WTC11 (cell line): Measurements from ENCODE around the gene OTP. TPM values are rescaled to one million over a fixed set of nuclear protein-coding genes. Genes with fewer than 3 reads are reported as not detected.

ENCODE experiments used
- ATAC-seq: fragments of 200-7000 bp; cut with Tn5 transposase; 2 replicates; pipeline ENCODE4 v1.10.0; 2021; ENCODE audit warnings: mild to moderate bottlenecking, moderate library complexity
- CTCF ChIA-PET: fragments of 300-600 bp; sonication (Branson Sonifier 250); formaldehyde crosslinking; loops from one replicate; lab custom pipeline; 2021; ENCODE audit warnings: antibody characterized with exemption; lab: Charles Lee
- POLR2A ChIA-PET: fragments of 350-600 bp; sonication (Branson Sonifier 250); formaldehyde crosslinking; loops from one replicate; lab custom pipeline; 2021; ENCODE audit warnings: antibody characterized with exemption; lab: Charles Lee
- DNase-seq: peaks from one replicate; pipeline ENCODE4 v3.0.0; 2021; ENCODE audit warnings: low spot score
- H3K27ac Mint-ChIP-seq: 2 replicates; pipeline ENCODE4 v1.8.0; 2021; ENCODE audit warnings: mixed read lengths
- H3K27me3 Mint-ChIP-seq: 2 replicates; pipeline ENCODE4 v1.8.0; 2021; ENCODE audit warnings: low read depth, mild to moderate bottlenecking, moderate library complexity, mixed read lengths
- H3K36me3 Mint-ChIP-seq: 2 replicates; pipeline ENCODE4 v1.8.0; 2021; ENCODE audit warnings: mixed read lengths
- H3K4me1 Mint-ChIP-seq: 2 replicates; pipeline ENCODE4 v1.8.0; 2022; ENCODE audit warnings: mixed read lengths
- H3K4me3 Mint-ChIP-seq: 2 replicates; pipeline ENCODE4 v1.8.0; 2021; ENCODE audit warnings: mild to moderate bottlenecking, moderate library complexity, mixed read lengths
- H3K9me3 Mint-ChIP-seq: 2 replicates; pipeline ENCODE4 v1.8.0; 2021; ENCODE audit warnings: mixed read lengths
- CBFB ChIP-seq: sonication (generic); formaldehyde crosslinking; IDR thresholded peaks from 2 replicates; pipeline ENCODE4 v1.8.1; 2022; ENCODE audit warnings: mild to moderate bottlenecking, low read depth, missing genetic modification reagents
- ETV6 ChIP-seq: sonication (generic); formaldehyde crosslinking; IDR thresholded peaks from 2 replicates; pipeline ENCODE4 v1.8.1; 2022; ENCODE audit warnings: mild to moderate bottlenecking, missing genetic modification reagents
- FOXJ3 ChIP-seq: sonication (generic); formaldehyde crosslinking; IDR thresholded peaks from 2 replicates; pipeline ENCODE4 v1.9.0; 2021; ENCODE audit warnings: missing genetic modification reagents, mild to moderate bottlenecking, borderline replicate concordance
- FOXK1 ChIP-seq: sonication (generic); formaldehyde crosslinking; IDR thresholded peaks from 2 replicates; pipeline ENCODE4 v1.8.0; 2022; ENCODE audit warnings: mild to moderate bottlenecking, moderate library complexity, missing genetic modification reagents
- GABPB1 ChIP-seq: sonication (generic); formaldehyde crosslinking; IDR thresholded peaks from 2 replicates; pipeline ENCODE4 v1.8.1; 2023; ENCODE audit warnings: mild to moderate bottlenecking, missing genetic modification reagents
- JAZF1 ChIP-seq: fragments of 250-450 bp; sonication (Bioruptor Pico); IDR thresholded peaks from 2 replicates; pipeline ENCODE4 v1.9.0; 2021; ENCODE audit warnings: moderate library complexity, mild to moderate bottlenecking, inconsistent platforms
- KAT7 ChIP-seq: sonication (generic); formaldehyde crosslinking; IDR thresholded peaks from 2 replicates; pipeline ENCODE4 v1.8.1; 2023; ENCODE audit warnings: missing genetic modification reagents, mild to moderate bottlenecking, borderline replicate concordance
- MXD4 ChIP-seq: fragments of 250-450 bp; sonication (Bioruptor Pico); IDR thresholded peaks from 2 replicates; pipeline ENCODE4 v1.8.0; 2021; ENCODE audit warnings: mild to moderate bottlenecking, moderate library complexity, borderline replicate concordance
- NFATC4 ChIP-seq: fragments of 250-450 bp; sonication (Bioruptor Pico); IDR thresholded peaks from 2 replicates; pipeline ENCODE4 v1.9.0; 2021; ENCODE audit warnings: mild to moderate bottlenecking
- NFYB ChIP-seq: sonication (generic); formaldehyde crosslinking; conservative IDR thresholded peaks from 2 replicates; pipeline ENCODE4 v1.8.0; 2022; ENCODE audit warnings: low read depth, missing genetic modification reagents
- NR2C2 ChIP-seq: sonication (generic); formaldehyde crosslinking; IDR thresholded peaks from 2 replicates; pipeline ENCODE4 v1.8.0; 2022; ENCODE audit warnings: mild to moderate bottlenecking, missing genetic modification reagents
- SP1 ChIP-seq: sonication (generic); formaldehyde crosslinking; conservative IDR thresholded peaks from 2 replicates; pipeline ENCODE4 v1.8.1; 2022; ENCODE audit warnings: missing genetic modification reagents
- total RNA-seq: library from RNA; stranded (reverse); gene quantifications from 3 replicates; pipeline ENCODE4 v1.2.3, GENCODE V29; 2021
- TF ChIP-seq, protein P1 (sequence below): sonication (generic); formaldehyde crosslinking; IDR thresholded peaks from 2 replicates; pipeline ENCODE4 v1.8.1; 2022; ENCODE audit warnings: low read depth, missing genetic modification reagents, borderline replicate concordance
- TF ChIP-seq, protein P2 (sequence below): sonication (generic); formaldehyde crosslinking; IDR thresholded peaks from 2 replicates; pipeline ENCODE4 v1.8.0; 2023; ENCODE audit warnings: missing genetic modification reagents
- TF ChIP-seq, protein P3 (sequence below): sonication (generic); formaldehyde crosslinking; IDR thresholded peaks from 2 replicates; pipeline ENCODE4 v1.8.0; 2022; ENCODE audit warnings: mild to moderate bottlenecking, missing genetic modification reagents
- TF ChIP-seq, protein P4 (sequence below): sonication (generic); formaldehyde crosslinking; IDR thresholded peaks from 2 replicates; pipeline ENCODE4 v1.8.1; 2022; ENCODE audit warnings: mild to moderate bottlenecking, moderate library complexity, missing genetic modification reagents
- TF ChIP-seq, protein P5 (sequence below): sonication (generic); formaldehyde crosslinking; IDR thresholded peaks from 2 replicates; pipeline ENCODE4 v1.8.1; 2023; ENCODE audit warnings: mild to moderate bottlenecking, missing genetic modification reagents
- TF ChIP-seq, protein P6 (sequence below): sonication (generic); formaldehyde crosslinking; IDR thresholded peaks from 2 replicates; pipeline ENCODE4 v1.8.0; 2023; ENCODE audit warnings: mild to moderate bottlenecking, missing genetic modification reagents
- TF ChIP-seq, protein P7 (sequence below): sonication (generic); formaldehyde crosslinking; IDR thresholded peaks from 2 replicates; pipeline ENCODE4 v1.8.1; 2022; ENCODE audit warnings: mild to moderate bottlenecking, missing genetic modification reagents, moderate library complexity, borderline replicate concordance

The OTP gene
- total RNA-seq, 1 experiment from 2014 or later = not detected

DNA sequence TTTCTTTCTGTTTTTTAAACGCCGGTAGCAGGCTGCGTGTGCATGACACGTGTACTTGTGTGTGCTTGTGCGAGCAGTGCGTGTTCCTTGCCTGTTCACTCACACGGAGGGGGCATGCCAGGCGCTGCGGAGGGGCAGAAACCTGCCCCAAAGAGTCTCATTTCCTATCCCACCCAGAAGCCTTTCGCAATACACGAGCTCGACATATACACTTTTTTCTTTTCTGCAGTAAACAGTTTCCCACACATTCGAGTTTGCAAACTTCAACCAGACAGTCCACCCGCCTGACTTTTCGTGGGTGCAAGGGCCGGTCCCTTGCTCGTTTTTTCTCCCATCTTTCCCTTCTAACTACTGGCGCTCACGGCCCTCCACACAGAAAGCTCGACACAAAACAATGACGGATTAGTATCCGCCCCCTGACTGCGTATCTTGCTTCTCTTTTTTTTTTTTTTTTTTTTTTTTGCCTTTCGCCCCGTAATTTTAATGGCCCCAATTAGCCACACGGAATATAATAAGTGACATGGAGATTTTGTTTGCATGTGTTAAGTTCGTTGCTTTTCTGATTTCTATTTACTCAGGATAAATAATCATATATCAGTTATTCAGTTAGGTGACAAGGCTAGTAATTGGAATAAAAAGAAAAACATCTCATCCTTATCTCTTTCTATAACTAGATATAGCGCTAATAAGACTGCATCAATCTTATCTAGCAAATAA, 5.3 kb upstream of the OTP start:
- POLR2A ChIA-PET = no interaction called here
- no peak for TF ChIP-seq NR2C2 (CRISPR knock-in tag)
- no peak for TF ChIP-seq GABPB1
- no peak for TF ChIP-seq ETV6 (CRISPR knock-in tag)
- TF ChIP-seq, protein P1, sequence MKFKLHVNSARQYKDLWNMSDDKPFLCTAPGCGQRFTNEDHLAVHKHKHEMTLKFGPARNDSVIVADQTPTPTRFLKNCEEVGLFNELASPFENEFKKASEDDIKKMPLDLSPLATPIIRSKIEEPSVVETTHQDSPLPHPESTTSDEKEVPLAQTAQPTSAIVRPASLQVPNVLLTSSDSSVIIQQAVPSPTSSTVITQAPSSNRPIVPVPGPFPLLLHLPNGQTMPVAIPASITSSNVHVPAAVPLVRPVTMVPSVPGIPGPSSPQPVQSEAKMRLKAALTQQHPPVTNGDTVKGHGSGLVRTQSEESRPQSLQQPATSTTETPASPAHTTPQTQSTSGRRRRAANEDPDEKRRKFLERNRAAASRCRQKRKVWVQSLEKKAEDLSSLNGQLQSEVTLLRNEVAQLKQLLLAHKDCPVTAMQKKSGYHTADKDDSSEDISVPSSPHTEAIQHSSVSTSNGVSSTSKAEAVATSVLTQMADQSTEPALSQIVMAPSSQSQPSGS (CRISPR knock-in tag) = no peak
- no peak for TF ChIP-seq FOXK1 (CRISPR knock-in tag)
- TF ChIP-seq, protein P2, sequence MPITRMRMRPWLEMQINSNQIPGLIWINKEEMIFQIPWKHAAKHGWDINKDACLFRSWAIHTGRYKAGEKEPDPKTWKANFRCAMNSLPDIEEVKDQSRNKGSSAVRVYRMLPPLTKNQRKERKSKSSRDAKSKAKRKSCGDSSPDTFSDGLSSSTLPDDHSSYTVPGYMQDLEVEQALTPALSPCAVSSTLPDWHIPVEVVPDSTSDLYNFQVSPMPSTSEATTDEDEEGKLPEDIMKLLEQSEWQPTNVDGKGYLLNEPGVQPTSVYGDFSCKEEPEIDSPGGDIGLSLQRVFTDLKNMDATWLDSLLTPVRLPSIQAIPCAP (CRISPR knock-in tag) = no peak
- TF ChIP-seq FOXJ3 (CRISPR knock-in tag) = no peak
- TF ChIP-seq, protein P3, sequence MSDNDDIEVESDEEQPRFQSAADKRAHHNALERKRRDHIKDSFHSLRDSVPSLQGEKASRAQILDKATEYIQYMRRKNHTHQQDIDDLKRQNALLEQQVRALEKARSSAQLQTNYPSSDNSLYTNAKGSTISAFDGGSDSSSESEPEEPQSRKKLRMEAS (CRISPR knock-in tag) = no peak
- TF ChIP-seq KAT7 (CRISPR knock-in tag) = no peak
- no peak for TF ChIP-seq NFYB (CRISPR knock-in tag)
- TF ChIP-seq MXD4 = no peak
- no peak for TF ChIP-seq CBFB (CRISPR knock-in tag)
- no peak for TF ChIP-seq SP1 (CRISPR knock-in tag)
- TF ChIP-seq, protein P4, sequence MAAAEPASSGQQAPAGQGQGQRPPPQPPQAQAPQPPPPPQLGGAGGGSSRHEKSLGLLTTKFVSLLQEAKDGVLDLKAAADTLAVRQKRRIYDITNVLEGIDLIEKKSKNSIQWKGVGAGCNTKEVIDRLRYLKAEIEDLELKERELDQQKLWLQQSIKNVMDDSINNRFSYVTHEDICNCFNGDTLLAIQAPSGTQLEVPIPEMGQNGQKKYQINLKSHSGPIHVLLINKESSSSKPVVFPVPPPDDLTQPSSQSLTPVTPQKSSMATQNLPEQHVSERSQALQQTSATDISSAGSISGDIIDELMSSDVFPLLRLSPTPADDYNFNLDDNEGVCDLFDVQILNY = no peak
- TF ChIP-seq, protein P5, sequence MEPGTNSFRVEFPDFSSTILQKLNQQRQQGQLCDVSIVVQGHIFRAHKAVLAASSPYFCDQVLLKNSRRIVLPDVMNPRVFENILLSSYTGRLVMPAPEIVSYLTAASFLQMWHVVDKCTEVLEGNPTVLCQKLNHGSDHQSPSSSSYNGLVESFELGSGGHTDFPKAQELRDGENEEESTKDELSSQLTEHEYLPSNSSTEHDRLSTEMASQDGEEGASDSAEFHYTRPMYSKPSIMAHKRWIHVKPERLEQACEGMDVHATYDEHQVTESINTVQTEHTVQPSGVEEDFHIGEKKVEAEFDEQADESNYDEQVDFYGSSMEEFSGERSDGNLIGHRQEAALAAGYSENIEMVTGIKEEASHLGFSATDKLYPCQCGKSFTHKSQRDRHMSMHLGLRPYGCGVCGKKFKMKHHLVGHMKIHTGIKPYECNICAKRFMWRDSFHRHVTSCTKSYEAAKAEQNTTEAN = no peak
- H3K27ac Mint-ChIP-seq = no peak overlapping the region
- CTCF ChIA-PET = interaction anchor here (0.7 kb wide), 2 partner anchors 102 to 542 kb away, joined by 4 to 5 read pairs; no protein-coding TSS in a partner anchor
- ATAC-seq (no peak), DNase-seq (no peak)
- H3K4me3 Mint-ChIP-seq = peak overlapping the region; percentile 38
- no peaks in the 10 kb centered on the region for H3K9me3 Mint-ChIP-seq
- peaks cover 99% of the 10 kb centered on the region for H3K27me3 Mint-ChIP-seq
- H3K4me1 Mint-ChIP-seq = peaks cover 56% of the 10 kb centered on the region
- H3K36me3 Mint-ChIP-seq = no peaks in the 10 kb centered on the region

DNA sequence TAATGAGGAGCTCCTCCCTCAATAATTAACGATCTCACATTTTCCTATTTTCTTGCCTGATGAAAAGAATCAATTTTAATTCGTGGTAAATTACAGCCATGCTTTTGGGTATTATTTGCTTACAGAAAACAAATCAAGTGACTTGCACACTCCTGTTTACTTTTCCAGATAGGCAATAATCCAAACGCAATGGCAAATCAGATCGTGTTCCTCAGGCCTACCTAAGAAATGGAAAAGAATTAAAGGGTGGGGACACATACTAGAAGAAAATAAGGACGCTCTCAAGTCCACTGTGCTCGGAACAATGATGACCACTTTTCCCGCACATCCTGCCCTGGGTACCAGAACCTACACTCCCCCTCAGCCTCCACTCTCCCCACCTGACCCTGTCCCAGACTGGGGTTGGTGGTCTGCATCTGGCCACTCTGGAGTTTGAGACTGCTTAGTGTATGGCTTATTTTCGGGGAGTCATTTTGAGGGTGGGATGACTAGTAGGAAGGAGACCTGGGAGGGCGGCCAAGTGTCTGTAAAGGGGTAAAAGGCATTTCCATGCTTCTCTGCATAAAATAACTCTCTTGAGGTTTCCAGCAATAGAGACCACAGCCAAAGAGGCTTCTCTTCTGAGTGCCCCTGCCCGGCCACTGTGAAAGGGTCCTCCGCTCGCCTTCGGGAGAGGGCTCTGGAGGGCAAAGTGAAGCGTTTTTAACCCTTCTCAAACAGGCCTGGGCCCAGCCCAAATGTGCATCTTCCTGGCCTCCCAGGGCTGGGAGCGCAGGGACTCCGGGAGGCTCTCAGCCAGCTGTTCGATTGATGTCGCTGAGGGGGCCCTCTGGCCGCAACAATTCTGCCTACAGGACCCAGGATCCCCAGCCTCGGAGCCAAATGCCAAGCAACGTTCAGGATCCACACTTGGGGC, 4.5 kb upstream of the OTP start:
- Mint-ChIP-seq H3K27ac (no peak overlapping the region), H3K27me3 (peaks cover 99% of the 10 kb centered on the region), H3K4me3 (peak overlapping the region; percentile 38), H3K36me3 (no peaks in the 10 kb centered on the region), H3K4me1 (peaks cover 56% of the 10 kb centered on the region), H3K9me3 (no peaks in the 10 kb centered on the region)
- POLR2A ChIA-PET = no interaction called here
- TF ChIP-seq, protein P6, sequence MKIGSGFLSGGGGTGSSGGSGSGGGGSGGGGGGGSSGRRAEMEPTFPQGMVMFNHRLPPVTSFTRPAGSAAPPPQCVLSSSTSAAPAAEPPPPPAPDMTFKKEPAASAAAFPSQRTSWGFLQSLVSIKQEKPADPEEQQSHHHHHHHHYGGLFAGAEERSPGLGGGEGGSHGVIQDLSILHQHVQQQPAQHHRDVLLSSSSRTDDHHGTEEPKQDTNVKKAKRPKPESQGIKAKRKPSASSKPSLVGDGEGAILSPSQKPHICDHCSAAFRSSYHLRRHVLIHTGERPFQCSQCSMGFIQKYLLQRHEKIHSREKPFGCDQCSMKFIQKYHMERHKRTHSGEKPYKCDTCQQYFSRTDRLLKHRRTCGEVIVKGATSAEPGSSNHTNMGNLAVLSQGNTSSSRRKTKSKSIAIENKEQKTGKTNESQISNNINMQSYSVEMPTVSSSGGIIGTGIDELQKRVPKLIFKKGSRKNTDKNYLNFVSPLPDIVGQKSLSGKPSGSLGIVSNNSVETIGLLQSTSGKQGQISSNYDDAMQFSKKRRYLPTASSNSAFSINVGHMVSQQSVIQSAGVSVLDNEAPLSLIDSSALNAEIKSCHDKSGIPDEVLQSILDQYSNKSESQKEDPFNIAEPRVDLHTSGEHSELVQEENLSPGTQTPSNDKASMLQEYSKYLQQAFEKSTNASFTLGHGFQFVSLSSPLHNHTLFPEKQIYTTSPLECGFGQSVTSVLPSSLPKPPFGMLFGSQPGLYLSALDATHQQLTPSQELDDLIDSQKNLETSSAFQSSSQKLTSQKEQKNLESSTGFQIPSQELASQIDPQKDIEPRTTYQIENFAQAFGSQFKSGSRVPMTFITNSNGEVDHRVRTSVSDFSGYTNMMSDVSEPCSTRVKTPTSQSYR = no peak
- TF ChIP-seq JAZF1 (CRISPR knock-in tag) (no peak), NFATC4 (CRISPR knock-in tag) (no peak)
- TF ChIP-seq, protein P7, sequence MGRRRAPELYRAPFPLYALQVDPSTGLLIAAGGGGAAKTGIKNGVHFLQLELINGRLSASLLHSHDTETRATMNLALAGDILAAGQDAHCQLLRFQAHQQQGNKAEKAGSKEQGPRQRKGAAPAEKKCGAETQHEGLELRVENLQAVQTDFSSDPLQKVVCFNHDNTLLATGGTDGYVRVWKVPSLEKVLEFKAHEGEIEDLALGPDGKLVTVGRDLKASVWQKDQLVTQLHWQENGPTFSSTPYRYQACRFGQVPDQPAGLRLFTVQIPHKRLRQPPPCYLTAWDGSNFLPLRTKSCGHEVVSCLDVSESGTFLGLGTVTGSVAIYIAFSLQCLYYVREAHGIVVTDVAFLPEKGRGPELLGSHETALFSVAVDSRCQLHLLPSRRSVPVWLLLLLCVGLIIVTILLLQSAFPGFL (CRISPR knock-in tag) = no peak
- peak; percentile 61 for DNase-seq
- CTCF ChIA-PET = interaction anchor here (0.7 to 1.5 kb wide), 3 partner anchors 83 to 543 kb away, joined by 4 to 5 read pairs (median 5); no protein-coding TSS in a partner anchor
- peak; percentile 3; the same call in 1 of the 2 replicates for ATAC-seq
